ENCODE measurements around the gene SMC6. TPM values are rescaled to one million over a fixed set of nuclear protein-coding genes. Genes with fewer than 3 reads are reported as not detected.

SMC6 gene
- total RNA-seq, 1 donor from 2014 or later, result 127 TPM

DNA sequence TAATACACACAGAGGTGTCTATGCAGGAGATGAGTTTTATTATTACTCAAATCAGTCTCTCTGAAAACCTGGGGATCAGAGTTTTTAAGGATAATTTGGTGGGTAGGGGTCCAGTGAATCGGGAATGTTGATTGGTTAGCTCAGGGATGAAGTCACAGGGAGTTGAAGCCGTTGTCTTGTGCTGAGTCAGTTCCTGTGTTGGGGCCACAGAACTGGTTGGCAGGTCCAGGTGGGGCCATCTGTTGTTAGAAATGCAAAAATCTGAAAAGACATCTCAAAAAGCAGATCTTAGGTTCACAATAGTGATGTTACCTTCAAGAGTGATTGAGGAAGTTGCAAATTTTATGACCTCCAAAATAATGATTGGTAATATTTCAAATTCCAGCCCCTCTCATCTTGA, 126.2 kb downstream of the SMC6 start:
- Mint-ChIP-seq H3K27me3 (peaks cover 12% of the 10 kb centered on the region), H3K4me3 (no peak overlapping the region), H3K4me1 (no peaks in the 10 kb centered on the region), H3K9me3 (peaks cover 7% of the 10 kb centered on the region), H3K36me3 (ENCODE audit: low read depth) (no peaks in the 10 kb centered on the region), H3K27ac (no peak overlapping the region)
- ChIA-PET POLR2A (no interaction called here), CTCF (no interaction called here)
- TF ChIP-seq, protein P1, sequence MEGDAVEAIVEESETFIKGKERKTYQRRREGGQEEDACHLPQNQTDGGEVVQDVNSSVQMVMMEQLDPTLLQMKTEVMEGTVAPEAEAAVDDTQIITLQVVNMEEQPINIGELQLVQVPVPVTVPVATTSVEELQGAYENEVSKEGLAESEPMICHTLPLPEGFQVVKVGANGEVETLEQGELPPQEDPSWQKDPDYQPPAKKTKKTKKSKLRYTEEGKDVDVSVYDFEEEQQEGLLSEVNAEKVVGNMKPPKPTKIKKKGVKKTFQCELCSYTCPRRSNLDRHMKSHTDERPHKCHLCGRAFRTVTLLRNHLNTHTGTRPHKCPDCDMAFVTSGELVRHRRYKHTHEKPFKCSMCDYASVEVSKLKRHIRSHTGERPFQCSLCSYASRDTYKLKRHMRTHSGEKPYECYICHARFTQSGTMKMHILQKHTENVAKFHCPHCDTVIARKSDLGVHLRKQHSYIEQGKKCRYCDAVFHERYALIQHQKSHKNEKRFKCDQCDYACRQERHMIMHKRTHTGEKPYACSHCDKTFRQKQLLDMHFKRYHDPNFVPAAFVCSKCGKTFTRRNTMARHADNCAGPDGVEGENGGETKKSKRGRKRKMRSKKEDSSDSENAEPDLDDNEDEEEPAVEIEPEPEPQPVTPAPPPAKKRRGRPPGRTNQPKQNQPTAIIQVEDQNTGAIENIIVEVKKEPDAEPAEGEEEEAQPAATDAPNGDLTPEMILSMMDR (IDR thresholded peaks at IDR 0.05), result no peak
- DNase-seq (no peak), ATAC-seq (ENCODE audit: low read depth) (no peak)
- intact Hi-C loops (cut with micrococcal nuclease), result no loop called here

DNA sequence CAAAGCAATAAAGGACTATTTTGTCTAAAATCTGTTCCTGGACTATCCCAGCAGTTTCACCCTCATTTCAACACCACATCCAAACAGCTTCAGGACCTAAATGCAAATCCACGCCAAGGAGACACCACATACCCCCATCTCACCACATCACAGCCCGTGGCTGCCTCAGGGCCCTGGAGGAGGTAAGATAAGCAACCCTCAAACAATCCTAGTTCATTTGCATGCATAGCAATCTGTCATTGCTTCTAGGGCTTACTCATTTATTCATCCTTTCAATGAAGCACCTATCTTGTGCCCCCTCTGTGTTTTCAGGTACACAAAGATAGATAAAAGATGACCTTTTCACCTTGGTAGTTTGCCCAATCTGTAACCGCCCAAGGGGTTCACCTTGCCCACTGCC, 126.6 kb downstream of the SMC6 start:
- TF ChIP-seq, protein P1 (IDR thresholded peaks at IDR 0.05), result no peak
- DNase-seq (no peak), ATAC-seq (ENCODE audit: low read depth) (no peak)
- H3K36me3 Mint-ChIP-seq (ENCODE audit: low read depth), result no peaks in the 10 kb centered on the region
- no peaks in the 10 kb centered on the region for H3K4me1 Mint-ChIP-seq
- POLR2A ChIA-PET, result no interaction called here
- H3K4me3 Mint-ChIP-seq, result no peak overlapping the region
- peaks cover 13% of the 10 kb centered on the region for H3K27me3 Mint-ChIP-seq
- CTCF ChIA-PET, result no interaction called here
- H3K9me3 Mint-ChIP-seq, result peaks cover 7% of the 10 kb centered on the region
- intact Hi-C loops (cut with micrococcal nuclease), result no loop called here
- H3K27ac Mint-ChIP-seq, result no peak overlapping the region

DNA sequence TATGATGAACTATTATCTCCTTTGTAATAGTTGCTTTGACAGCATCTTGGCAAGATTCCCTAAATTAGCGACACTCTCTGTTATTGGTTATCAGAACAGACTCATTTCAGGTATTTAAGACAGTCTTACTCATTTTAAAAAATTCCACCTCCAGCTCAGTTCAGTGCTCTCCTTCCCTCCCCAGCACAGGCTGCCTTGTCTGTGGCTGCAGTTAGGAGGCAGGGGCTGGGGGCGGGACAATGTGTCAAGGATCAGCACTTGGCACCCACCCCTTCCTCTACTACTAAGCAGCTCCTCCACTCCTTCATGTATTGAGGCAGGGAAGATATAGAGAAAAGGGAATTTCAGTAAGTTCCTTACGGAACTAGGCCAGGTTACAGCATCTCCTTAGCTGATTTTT, 128.2 kb downstream of the SMC6 start:
- TF ChIP-seq, protein P1 (IDR thresholded peaks at IDR 0.05), result no peak
- Mint-ChIP-seq H3K4me1 (no peaks in the 10 kb centered on the region), H3K9me3 (peaks cover 7% of the 10 kb centered on the region), H3K27me3 (peaks cover 16% of the 10 kb centered on the region), H3K27ac (no peak overlapping the region), H3K36me3 (ENCODE audit: low read depth) (no peaks in the 10 kb centered on the region), H3K4me3 (no peak overlapping the region)
- intact Hi-C loops (cut with micrococcal nuclease), result no loop called here
- ChIA-PET CTCF (no interaction called here), POLR2A (interaction anchor here (0.7 kb wide), 1 partner anchor 974 kb away, joined by 4 read pairs; no protein-coding TSS in a partner anchor)
- ATAC-seq (ENCODE audit: low read depth) (no peak), DNase-seq (no peak)

DNA sequence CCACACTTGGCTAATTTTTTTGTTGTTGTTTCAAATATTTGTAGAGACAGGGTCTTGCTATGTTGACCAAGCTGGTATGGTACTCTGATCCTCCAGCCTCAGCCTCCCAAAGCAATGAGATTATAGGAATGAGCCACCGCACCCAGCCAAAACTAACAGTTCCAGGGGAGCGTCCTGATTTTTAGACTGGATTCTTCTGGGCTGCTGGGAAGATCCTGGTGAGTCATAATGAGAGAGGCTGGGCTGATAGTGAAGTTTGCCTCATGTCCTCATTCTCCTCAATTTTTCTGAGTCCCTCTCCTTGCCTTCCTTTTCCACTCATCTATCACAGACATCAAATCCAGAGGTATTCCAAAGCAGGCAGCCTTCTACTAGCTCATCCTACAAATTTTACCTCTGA, 131.8 kb downstream of the SMC6 start:
- Mint-ChIP-seq H3K27me3 (peaks cover 26% of the 10 kb centered on the region), H3K27ac (no peak overlapping the region), H3K4me3 (no peak overlapping the region), H3K36me3 (ENCODE audit: low read depth) (no peaks in the 10 kb centered on the region), H3K9me3 (peaks cover 4% of the 10 kb centered on the region), H3K4me1 (no peaks in the 10 kb centered on the region)
- intact Hi-C loops (cut with micrococcal nuclease), result no loop called here
- ChIA-PET CTCF (no interaction called here), POLR2A (no interaction called here)
- TF ChIP-seq, protein P1 (IDR thresholded peaks at IDR 0.05), result no peak
- ATAC-seq (ENCODE audit: low read depth), result no peak
- DNase-seq, result no peak

DNA sequence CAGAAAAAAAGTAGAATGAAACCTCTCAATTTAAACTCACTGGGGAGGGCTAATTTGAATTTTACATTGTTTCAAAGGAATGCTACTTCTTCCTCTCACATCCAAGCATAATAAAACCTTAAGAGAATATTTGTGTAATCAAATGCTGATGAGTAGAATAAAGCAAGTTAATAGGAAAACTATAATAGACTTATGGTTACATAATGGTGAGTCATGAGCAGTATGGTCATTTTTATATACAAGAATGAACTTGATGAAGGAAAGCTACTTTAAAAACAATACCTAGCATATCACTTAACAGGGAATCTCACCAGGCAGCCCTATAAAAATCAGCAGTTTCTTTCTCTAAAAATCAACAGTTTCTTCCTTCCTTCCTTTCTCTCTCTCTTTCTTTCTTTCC, 132.8 kb downstream of the SMC6 start:
- Mint-ChIP-seq H3K9me3 (peaks cover 4% of the 10 kb centered on the region), H3K4me3 (no peak overlapping the region), H3K36me3 (ENCODE audit: low read depth) (no peaks in the 10 kb centered on the region), H3K27ac (no peak overlapping the region), H3K4me1 (no peaks in the 10 kb centered on the region), H3K27me3 (peaks cover 26% of the 10 kb centered on the region)
- TF ChIP-seq, protein P1 (IDR thresholded peaks at IDR 0.05), result no peak
- DNase-seq (no peak), ATAC-seq (ENCODE audit: low read depth) (no peak)
- intact Hi-C loops (cut with micrococcal nuclease), result no loop called here
- CTCF ChIA-PET, result no interaction called here
- POLR2A ChIA-PET, result no interaction called here

All from activated B cell treated with CpG ODN at 0.5 μM for 24 hours (primary cell).